Mesenteric fat pad (tissue), 1 donor: ENCODE results near the gene VN1R4. TPM values are rescaled to one million over a fixed set of nuclear protein-coding genes. Genes with fewer than 3 reads are reported as not detected.
"Not testable (repeated sequence)": the region's sequence is repeated elsewhere in the genome, so short reads cannot be mapped to it uniquely, and the experiment has no call there.

Source experiments
- DNase-seq: peaks from one replicate; pipeline ENCODE4 v3.0.0-alpha.2; 2020; ENCODE audit warnings: low spot score
- long read RNA-seq: library from polyadenylated mRNA; unstranded; transcript quantifications from one replicate; pipeline ENCODE4 v2.0.0, GENCODE V29; 2020
- total RNA-seq: library from RNA; stranded (reverse); fragmentation: NEBNext Ultra II Directional; extraction: Animal tissue kit (Norgen Biotek cat#: 25700); gene quantifications from one replicate; pipeline ENCODE4 v1.2.1, GENCODE V29; 2021
- donor health status: DM: yes; HTN: yes; CAD: no.

VN1R4 gene, protein sequence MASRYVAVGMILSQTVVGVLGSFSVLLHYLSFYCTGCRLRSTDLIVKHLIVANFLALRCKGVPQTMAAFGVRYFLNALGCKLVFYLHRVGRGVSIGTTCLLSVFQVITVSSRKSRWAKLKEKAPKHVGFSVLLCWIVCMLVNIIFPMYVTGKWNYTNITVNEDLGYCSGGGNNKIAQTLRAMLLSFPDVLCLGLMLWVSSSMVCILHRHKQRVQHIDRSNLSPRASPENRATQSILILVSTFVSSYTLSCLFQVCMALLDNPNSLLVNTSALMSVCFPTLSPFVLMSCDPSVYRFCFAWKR
- total RNA-seq = not detected
- long read RNA-seq = 0 reads

DNA sequence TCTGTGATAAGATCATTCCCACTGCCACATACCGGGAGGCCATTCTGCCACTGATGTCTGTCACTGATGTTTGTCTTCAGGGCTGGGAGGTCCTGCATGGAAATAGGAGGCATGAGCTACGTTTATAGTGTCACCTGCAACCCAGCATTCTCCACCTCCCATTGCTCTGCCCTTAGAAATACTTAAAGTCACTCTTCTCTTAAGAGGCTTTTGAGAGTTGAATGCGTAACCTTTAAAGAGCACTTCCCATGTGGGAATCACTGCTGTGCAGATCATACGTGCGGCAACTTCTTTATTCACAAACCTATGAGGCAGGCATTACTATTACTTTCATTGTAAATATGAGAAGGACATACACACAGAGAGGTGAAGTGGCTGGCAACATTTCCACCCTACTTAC, at the start of gene VN1R4:
TSS of gene VN1R4 (minus strand) at position 101 of the 400 bp plus-strand sequence. CDS start at position 43, 58 bp downstream.
- not testable (repeated sequence) for DNase-seq

DNA sequence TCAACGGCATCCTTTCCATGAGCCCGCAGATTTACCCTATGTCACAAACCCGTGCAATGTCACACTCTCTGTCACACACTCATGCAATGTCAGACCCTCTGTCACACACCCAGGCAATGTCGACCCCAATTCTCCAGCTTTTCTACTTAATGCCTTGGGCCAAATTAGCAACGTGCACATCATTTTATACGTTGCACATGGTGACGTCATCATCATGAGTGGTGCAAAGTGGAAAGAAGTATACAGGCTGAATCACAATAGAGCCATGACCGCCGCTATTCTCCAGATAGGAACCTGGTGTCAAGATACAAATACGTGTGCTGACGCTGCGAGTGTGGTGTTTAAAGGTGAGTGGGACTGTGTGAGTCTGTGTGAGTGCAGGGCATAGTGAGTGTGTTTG, 44.4 kb upstream of the VN1R4 start:
- DNase-seq = no peak

DNA sequence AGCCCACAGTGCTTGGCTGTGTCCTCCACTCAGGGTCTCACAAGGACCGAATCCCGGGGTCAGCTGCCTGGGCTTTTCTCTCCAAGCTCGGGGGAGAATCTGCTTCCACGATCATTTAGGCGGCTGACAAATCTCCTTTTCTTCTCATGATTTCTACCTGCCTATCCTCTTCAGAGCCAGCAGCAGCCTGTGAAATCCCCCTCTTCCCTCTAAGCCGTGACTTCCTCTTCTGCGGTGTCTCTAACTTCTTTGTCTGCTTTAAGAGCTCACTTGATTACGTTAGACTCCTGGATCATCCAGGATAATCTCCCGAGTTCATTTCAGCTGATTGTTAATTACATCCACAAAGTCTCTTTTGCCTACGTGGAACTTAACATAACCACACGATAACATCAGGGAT, 43.5 kb upstream of the VN1R4 start:
- DNase-seq = no peak

DNA sequence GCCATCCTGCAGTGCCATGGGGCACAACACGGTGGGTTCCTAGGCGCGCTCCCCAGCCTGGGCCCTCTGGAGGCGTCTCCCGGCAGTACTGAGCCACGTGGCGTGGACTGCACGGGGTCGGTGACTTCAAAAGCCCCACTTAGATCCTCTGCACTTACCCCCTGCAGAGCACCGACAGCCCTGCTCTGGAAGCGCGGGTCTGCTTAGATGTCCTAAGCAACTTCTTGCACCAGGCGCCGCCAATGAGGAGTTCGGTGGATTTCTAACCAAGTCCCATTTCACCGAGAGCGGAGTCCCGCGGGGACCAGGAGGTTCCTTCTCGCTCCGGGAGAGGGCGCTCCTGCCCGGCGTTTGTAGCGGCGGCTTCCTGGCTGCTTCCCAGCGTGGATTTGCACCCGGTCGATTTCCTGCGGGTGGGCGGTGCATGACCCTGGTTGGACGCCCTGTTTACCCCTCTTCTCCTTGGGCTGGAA, 40.9 kb upstream of the VN1R4 start:
- no peak for DNase-seq

DNA sequence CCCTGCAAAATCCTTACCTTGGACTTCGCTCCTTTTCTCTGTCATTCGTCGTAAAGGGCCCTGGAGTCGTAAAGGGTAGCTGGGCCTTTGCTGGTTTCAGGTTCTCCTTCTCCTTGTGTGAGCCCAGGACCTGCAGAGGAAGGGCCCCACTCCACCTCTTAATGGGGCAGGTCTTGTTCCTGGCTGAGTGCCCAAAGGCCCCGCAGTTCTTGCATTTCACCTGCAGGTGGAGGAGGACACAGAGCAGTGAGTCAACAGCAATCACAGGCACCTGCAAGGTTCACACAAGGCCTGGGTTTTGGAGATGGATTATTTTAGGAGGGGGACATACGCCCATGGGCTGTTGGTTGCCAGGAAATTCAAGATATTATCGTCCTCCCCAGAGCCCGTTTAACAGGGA, 33.8 kb upstream of the VN1R4 start:
- not testable (repeated sequence) for DNase-seq

DNA sequence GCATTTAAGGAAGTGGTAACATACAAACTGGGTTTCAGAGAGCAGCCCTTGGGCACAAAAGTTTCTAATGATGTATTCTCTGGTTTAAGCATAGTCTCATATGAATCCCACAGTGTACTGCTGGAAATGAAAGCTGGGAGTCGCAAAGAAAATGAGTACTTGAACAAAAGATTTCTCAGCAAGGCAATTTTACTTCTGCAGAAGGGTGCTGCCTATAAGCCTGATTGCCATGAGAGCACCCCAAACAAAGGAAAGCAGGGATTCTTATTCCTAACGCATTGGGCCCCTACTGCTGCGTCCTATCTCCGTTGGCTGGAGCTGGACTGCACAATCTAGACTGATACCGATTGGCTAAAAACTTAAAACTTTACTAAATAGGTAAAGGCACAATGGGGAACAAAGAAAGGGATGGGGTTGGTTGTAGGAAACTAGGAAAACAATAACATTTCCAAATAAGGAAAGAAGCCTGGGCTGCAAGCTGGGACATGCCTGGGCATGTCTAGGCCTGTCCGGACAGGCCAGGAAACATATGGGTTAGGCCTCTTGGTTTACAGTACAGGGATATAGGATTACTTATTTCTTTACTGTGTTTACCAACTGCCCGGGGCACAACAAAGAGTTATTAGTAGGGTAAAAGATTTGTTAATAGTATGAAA, 27.4 kb upstream of the VN1R4 start:
- DNase-seq = no peak

DNA sequence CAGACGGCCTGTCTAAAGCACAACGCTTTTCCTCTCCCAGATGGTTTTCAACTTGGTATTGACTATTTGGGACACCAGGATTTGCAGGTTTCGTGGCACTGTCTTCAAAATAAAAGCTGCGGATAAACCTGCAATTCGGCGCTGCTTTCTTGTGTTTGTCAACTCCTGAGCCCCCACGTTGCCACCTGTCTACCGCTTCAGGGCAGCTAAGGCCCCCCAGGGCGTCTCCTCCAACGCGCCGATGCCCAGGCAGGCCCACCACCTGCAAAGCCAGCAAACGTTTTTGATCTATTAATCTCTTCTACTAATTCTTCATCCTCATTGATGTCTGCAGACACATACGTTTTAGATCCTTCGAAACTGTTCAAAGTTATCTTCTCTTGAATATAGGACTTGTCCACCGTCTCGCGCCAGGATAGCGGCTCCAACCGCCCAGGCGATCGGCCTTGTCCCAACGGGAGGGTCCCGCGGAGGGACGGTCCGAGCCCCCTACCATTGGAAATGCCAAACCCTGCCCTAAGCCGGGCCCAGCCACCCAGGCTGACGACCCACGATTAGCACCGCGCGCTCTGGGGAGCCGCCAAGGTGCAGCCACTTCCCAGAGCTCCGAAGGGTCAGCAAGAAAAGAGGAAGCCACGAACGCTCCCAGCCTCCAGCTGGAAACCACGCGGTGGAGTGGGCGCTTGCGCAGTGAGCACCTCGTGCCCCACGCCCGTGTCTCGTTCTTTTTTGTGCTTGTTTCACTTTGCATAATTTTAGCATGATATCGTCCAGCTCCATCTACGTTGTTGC, 23.4 kb upstream of the VN1R4 start:
- DNase-seq = no peak

DNA sequence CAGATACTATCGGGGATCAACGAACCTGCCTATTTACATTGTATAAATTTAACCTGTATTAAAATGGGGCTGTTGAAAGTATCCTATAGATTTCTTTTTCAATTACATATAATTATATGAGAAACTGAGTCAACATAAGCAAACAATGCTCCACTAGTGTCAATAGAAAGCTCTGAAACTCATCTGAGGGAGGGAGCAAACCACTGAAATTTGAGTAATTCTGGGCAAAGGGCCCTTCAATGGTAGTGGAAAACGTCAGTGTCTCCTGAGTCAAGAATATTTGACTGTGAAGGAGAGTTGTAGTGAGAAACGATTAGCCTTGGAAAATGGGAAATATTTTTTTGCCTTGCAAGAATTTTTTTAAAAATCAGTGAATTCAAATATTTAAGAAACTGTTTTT, 17.6 kb upstream of the VN1R4 start:
- no peak for DNase-seq

DNA sequence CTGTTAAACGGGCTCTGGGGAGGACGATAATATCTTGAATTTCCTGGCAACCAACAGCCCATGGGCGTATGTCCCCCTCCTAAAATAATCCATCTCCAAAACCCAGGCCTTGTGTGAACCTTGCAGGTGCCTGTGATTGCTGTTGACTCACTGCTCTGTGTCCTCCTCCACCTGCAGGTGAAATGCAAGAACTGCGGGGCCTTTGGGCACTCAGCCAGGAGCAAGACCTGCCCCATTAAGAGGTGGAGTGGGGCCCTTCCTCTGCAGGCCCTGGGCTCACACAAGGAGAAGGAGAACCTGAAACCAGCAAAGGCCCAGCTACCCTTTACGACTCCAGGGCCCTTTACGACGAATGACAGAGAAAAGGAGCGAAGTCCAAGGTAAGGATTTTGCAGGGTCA, 14.4 kb upstream of the VN1R4 start:
- not testable (repeated sequence) for DNase-seq

DNA sequence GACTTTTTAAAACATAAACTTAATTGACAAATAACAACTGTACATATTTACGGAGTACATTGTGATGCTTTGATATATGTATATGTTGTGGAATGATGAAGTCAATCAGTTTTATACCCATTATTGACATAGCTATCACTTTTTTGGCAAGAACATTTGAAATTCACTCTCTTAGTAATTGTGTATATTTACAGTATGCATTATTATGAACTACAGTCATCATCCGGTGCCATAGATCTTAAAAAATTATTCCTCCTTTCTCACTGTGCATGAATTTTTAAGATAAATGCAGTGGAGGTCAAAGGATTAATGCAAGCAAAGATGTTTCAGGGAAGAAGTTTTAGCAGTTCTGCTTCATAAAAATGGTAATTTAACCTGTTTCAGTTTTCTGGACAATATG, 8.0 kb upstream of the VN1R4 start:
- DNase-seq = no peak

DNA sequence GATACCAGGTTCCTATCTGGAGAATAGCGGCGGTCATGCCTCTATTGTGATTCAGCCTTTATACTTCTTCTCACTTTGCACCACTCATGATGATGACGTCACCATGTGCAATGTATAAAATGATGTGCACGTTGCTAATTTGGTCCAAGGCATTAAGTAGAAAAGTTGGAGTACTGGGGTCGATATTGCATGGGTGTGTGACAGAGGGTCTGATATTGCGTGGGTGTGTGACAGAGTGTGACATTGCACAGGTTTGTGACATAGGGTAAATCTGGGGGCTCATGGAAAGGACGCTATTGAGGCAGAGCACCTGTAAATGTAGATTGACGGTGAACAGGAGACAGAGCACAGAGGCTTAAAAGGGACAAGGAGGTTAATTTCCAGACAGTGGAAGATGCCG, 4.5 kb upstream of the VN1R4 start:
- DNase-seq = no peak

DNA sequence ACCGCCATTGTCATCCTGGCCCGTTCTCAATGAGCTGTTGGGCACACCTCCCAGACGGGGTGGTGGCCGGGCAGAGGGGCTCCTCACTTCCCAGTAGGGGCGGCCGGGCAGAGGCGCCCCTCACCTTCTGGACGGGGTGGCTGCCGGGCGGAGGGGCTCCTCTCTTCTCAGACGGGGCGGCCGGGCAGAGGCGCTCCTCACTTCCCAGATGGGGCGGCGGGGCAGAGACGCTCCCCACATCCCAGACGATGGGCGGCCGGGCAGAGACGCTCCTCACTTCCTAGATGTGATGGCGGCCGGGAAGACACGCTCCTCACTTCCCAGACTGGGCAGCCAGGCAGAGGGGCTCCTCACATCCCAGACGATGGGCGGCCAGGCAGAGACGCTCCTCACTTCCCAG, 2.3 kb upstream of the VN1R4 start:
- DNase-seq = not testable (repeated sequence)

DNA sequence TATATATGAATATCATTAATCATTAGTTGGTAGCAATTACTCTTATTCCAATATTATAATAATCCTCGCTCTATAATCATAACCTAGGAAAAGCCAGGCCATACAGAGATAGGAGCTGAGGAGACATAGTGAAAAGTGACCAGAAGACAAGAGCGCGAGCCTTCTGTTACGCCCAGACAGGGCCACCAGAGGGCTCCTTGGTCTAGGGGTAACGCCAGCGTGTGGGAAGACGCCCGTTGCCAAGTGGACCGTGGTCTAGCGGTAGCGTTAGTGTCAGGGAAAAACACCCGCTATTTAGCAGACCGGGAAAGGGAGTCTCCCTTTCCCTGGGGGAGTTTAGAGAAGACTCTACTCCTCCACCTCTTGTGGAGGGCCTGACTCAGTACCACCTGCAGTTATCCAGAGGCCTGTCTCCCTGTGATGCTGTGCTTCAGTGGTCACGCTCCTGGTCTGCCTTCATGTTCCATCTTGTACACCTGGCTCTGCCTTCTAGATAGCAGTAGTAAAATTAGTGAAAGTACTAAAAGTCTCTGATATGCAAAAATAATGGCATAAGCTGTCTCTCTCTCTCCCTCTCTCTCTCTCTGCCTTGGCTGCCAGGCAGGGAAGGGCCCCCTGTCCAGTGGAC, 9.7 kb downstream of the VN1R4 start, which contains the start of gene VN1R2:
TSS of gene VN1R2 (plus strand) at position 578 of the 628 bp plus-strand sequence. CDS start 84 bp downstream, outside the sequence.
- not testable (repeated sequence) for DNase-seq

DNA sequence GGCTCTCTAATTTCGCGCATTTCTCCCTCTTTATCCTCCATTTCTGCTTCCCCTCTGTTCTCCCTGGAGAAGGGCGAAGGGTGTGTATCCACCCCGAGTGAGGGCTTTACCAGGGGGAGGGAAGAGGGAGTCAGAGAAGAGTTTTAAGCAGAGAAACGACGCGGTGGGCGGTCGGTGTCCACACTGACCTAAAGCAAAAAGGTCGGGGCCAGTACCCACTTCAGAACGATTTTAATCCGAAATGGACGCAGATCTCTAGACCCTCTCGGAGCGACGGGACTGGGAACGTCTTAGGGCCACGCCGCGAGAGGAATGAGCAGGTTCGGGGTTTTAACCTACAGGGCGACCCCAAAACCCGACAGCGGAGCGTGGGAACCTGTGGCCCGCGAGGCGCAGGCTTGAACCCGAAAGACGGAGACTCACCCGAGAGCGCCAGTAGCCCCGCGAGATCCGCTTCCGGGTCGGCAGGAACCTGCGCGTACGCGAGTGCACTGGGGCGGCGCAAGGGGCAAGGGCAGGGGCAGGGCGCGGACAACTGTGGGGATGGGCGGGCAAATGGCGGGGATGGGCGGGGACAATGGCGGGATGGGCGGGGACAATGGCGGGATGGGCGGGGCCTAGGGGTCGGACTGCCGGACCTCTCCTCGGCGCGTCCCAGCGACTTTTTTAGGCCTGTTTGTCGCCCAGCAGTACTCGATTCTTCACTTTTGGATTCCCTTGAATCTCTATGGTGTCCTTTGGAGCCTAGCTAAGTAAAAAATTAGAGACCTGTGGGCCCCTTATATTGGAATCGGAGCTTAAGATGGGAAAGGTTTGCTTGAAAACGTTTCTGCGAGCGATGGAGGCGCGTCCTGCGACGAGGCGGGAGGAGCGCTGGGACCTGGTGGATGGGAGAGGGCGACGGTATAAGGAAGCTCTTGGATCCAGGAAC, 12.8 kb downstream of the VN1R4 start, which contains the start of gene ZNF677:
TSS of gene ZNF677 (minus strand) at position 463 of the 931 bp plus-strand sequence. CDS start 3,323 bp downstream, outside the sequence.
- DNase-seq = peak; percentile 96

DNA sequence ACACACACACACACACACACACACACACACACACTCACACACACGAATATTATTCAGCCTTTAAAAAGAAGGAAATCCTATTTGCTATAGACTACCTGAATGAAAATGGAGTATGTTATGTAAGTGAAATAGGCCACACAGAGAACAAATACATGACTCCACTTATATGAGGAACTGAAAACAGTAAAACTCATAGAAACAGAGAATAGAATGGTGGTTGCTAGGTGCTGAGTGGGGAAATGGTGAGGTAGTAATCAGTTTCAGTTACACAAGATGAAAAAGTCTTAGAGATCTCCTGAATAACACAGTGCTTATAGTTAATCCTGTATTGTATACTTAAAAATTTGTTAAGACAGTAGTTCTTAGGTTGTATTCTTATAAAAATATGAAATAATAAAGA, 21.0 kb downstream of the VN1R4 start:
- no peak for DNase-seq

DNA sequence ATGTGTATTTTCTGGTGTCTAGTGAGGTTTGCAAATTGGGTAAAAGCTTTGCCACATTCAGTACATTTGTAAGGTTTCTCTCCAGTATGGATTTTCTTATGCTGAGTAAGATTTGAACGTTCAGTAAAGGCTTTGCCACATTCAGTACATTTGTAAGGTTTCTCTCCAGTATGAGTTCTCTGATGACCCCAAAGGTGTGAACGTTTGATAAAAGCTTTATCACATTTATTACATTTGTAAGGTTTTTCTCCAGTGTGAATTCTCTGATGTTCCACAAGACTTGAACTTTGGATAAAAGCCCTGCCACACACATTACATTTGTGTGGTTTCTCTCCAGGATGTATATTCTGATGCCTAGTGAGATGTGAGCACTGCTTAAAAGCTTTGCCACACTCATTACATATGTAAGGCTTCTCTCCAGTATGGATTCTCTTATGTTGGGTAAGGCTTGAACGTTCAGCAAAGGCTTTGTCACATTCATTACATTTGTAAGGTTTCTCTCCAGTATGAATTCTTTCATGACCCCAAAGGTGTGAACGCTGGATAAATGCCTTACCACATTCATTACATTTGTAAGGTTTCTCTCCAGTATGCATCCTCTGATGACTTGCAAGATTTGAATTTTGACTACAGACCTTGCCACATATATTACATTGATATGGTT, 30.3 kb downstream of the VN1R4 start:
- DNase-seq = no peak

DNA sequence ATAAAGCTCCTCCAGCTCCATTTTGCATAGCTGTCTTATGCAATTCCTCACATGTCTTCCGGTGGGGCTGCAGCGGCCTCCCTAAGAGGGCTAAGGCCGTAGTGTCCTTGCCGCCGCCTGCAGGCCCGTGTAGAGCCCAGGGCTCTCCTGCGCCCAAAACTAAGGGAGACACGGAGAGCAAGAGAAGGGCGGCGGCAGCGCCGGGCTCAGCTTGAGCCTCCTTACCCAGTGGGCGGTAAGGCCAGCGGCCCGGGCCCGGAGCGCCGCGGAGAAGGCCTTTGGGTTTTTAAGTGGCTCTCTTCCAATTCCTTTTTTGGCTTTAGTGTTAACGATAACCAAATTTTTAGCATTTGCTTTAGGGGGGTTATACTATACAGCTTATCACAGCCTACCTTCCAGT, 42.9 kb downstream of the VN1R4 start:
- no peak for DNase-seq

DNA sequence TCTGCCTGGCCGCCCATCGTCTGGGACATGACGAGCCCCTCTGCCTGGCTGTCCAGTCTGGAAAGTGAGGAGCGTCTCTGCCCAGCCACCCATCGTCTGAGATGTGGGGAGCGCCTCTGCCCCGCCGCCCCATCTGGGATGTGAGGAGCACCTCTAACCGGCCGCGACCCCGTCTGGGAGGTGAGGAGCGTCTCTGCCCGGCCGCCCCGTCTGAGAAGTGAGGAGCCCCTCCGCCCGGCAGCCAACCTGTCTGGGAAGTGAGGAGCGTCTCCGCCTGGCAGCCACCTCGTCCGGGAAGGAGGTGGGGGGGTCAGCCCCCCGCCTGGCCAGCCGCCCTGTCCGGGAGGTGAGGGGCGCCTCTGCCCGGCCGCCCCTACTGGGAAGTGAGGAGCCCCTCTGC, 44.8 kb downstream of the VN1R4 start:
- DNase-seq = not testable (repeated sequence)
